IMR-90 (cell line): Measurements from ENCODE around the gene KLHL29. TPM values are rescaled to one million over a fixed set of nuclear protein-coding genes. Genes with fewer than 3 reads are reported as not detected.

Experiments
- ATAC-seq: fragments of 200-7000 bp; cut with Tn5 transposase; 2 replicates; pipeline ENCODE4 v1.9.1; 2020; ENCODE audit warnings: low read depth, mild to moderate bottlenecking, moderate library complexity
- BruUV-seq: library from RNA; stranded (reverse); fragments of 400-500 nt; replicated peaks from 2 replicates; lab custom pipeline; 2021; lab: Mats Ljungman, UMichigan
- CTCF ChIA-PET: fragments of 300-600 bp; formaldehyde crosslinking; extraction: SDS; loops from one replicate; lab custom pipeline; 2021; ENCODE audit warnings: antibody characterized with exemption; lab: Yijun Ruan, JAX
- POLR2A ChIA-PET: fragments of 300-600 bp; sonication (Branson Sonifier 250); formaldehyde crosslinking; loops from one replicate; lab custom pipeline; 2022; ENCODE audit warnings: antibody characterized with exemption; ENCODE audit not compliant: unreplicated experiment; lab: Charles Lee
- DNase-seq: peaks from one replicate; pipeline ENCODE4 v3.0.0; 2013
- H2AFZ ChIP-seq: replicated peaks from 2 replicates; pipeline ENCODE3; 2013; ENCODE audit warnings: low read length, mild to moderate bottlenecking; ENCODE audit not compliant: poor library complexity
- H2AK5ac ChIP-seq: 2 replicates; pipeline ENCODE4 v1.6.1; 2013; ENCODE audit warnings: low read depth, low read length, inconsistent platforms
- H2AK9ac ChIP-seq: replicated peaks from 2 replicates; pipeline ENCODE3; 2013; ENCODE audit warnings: mild to moderate bottlenecking, low read depth, low read length, moderate library complexity; ENCODE audit not compliant: poor library complexity
- H2BK120ac ChIP-seq: 2 replicates; pipeline ENCODE4 v1.6.1; 2013; ENCODE audit warnings: low read depth, low read length, inconsistent platforms
- H2BK15ac ChIP-seq: 3 replicates; pipeline ENCODE4 v1.6.1; 2013; ENCODE audit warnings: low read depth, low read length, inconsistent platforms
- H2BK20ac ChIP-seq: 2 replicates; pipeline ENCODE4 v1.6.1; 2013; ENCODE audit warnings: low read depth, mild to moderate bottlenecking, inconsistent platforms, low read length, moderate library complexity
- H2BK5ac ChIP-seq: 2 replicates; pipeline ENCODE4 v1.6.1; 2013; ENCODE audit warnings: mild to moderate bottlenecking, low read depth, low read length, inconsistent platforms; ENCODE audit not compliant: poor library complexity, severe bottlenecking
- H3K14ac ChIP-seq: replicated peaks from 2 replicates; pipeline ENCODE4 v1.6.1; 2013; ENCODE audit warnings: low read depth, low read length, inconsistent platforms
- H3K18ac ChIP-seq: 2 replicates; pipeline ENCODE4 v1.6.1; 2013; ENCODE audit warnings: low read depth, low read length, control low read depth
- H3K23ac ChIP-seq: 2 replicates; pipeline ENCODE4 v1.6.1; 2013; ENCODE audit warnings: low read depth, low read length, inconsistent platforms
- H3K27ac ChIP-seq: 2 replicates; pipeline ENCODE4 v1.5.1; 2013; ENCODE audit warnings: mild to moderate bottlenecking, control low read depth, low read length; ENCODE audit not compliant: insufficient read depth
- H3K27me3 ChIP-seq: 2 replicates; pipeline ENCODE4 v1.6.1; 2013; ENCODE audit warnings: low read length; ENCODE audit not compliant: control insufficient read depth, insufficient read depth
- H3K36me3 ChIP-seq: 2 replicates; pipeline ENCODE4 v1.6.1; 2013; ENCODE audit warnings: low read length, mixed read lengths; ENCODE audit not compliant: control insufficient read depth, insufficient read depth
- H3K4ac ChIP-seq: 2 replicates; pipeline ENCODE4 v1.6.1; 2013; ENCODE audit warnings: low read depth, low read length, inconsistent platforms
- H3K4me1 ChIP-seq: 2 replicates; pipeline ENCODE4 v1.6.1; 2013; ENCODE audit warnings: low read length, mixed read lengths; ENCODE audit not compliant: control insufficient read depth, insufficient read depth
- H3K4me2 ChIP-seq: 2 replicates; pipeline ENCODE4 v1.6.1; 2013; ENCODE audit warnings: low read depth, mild to moderate bottlenecking, control low read depth, low read length, moderate library complexity
- H3K4me3 ChIP-seq: 2 replicates; pipeline ENCODE4 v1.5.1; 2013; ENCODE audit warnings: low read depth, mild to moderate bottlenecking, control low read depth, low read length, moderate library complexity; ENCODE audit not compliant: insufficient read depth
- H3K56ac ChIP-seq: 2 replicates; pipeline ENCODE4 v1.6.1; 2013; ENCODE audit warnings: low read length, inconsistent platforms; ENCODE audit not compliant: insufficient read depth; ENCODE audit errors: extremely low read depth
- H3K79me1 ChIP-seq, 2 experiments: 2 replicates each; pipeline ENCODE4 v1.6.1; 2013; ENCODE audit warnings: low read length in 2 of 2, inconsistent platforms in 1 of 2, low read depth in 1 of 2
- H3K9ac ChIP-seq: 2 replicates; pipeline ENCODE4 v1.6.1; 2013; ENCODE audit warnings: low read depth, low read length, control low read depth
- H3K9me1 ChIP-seq: 2 replicates; pipeline ENCODE4 v1.6.1; 2013; ENCODE audit warnings: low read length, inconsistent platforms; ENCODE audit not compliant: insufficient read depth
- H3K9me3 ChIP-seq: 2 replicates; pipeline ENCODE4 v1.6.1; 2013; ENCODE audit warnings: low read length; ENCODE audit not compliant: control insufficient read depth, insufficient read depth
- H4K20me1 ChIP-seq: 2 replicates; pipeline ENCODE4 v1.6.1; 2013; ENCODE audit warnings: low read length, inconsistent platforms; ENCODE audit not compliant: insufficient read depth
- H4K5ac ChIP-seq: 2 replicates; pipeline ENCODE4 v1.6.1; 2013; ENCODE audit warnings: mild to moderate bottlenecking, low read depth, low read length, control low read depth
- H4K8ac ChIP-seq, 2 experiments: 2 replicates each; pipeline ENCODE4 v1.6.1; 2013; ENCODE audit warnings: low read depth in 2 of 2, low read length in 2 of 2, control low read depth in 1 of 2, inconsistent platforms in 1 of 2
- H4K91ac ChIP-seq: 2 replicates; pipeline ENCODE4 v1.6.1; 2013; ENCODE audit warnings: low read depth, low read length, inconsistent platforms; ENCODE audit not compliant: insufficient read depth
- CEBPB ChIP-seq: IDR thresholded peaks from 2 replicates; pipeline ENCODE4 v1.6.1; 2012; ENCODE audit warnings: low read depth, low read length, improper control_type of control experiment
- CHD1 ChIP-seq: IDR thresholded peaks from 2 replicates; pipeline ENCODE4 v1.6.1; 2012; ENCODE audit warnings: low read depth, low read length, improper control_type of control experiment
- ELK1 ChIP-seq: fragments of 150-350 bp; IDR thresholded peaks from 2 replicates; pipeline ENCODE4 v1.6.1; 2016; ENCODE audit warnings: low read depth, mild to moderate bottlenecking, low read length, moderate library complexity, borderline replicate concordance
- FOS ChIP-seq: fragments of 150-350 bp; IDR thresholded peaks from 2 replicates; pipeline ENCODE4 v1.6.1; 2016; ENCODE audit warnings: low read depth, low read length
- MAFK ChIP-seq: IDR thresholded peaks from 2 replicates; pipeline ENCODE4 v1.6.1; 2012; ENCODE audit warnings: low read depth, low read length, improper control_type of control experiment
- NFE2L2 ChIP-seq: fragments of 150-350 bp; IDR thresholded peaks from 2 replicates; pipeline ENCODE4 v1.6.1; 2016; ENCODE audit warnings: low read depth, mild to moderate bottlenecking, low read length
- RAD21 ChIP-seq: IDR thresholded peaks from 2 replicates; pipeline ENCODE4 v1.6.1; 2012; ENCODE audit warnings: low read length, improper control_type of control experiment
- RCOR1 ChIP-seq: IDR thresholded peaks from 2 replicates; pipeline ENCODE4 v1.6.1; 2012; ENCODE audit warnings: mild to moderate bottlenecking, low read length, improper control_type of control experiment; ENCODE audit not compliant: insufficient replicate concordance
- WGBS, 2 experiments: methylation state at CpG; one replicate each; pipeline versions ENCODE4 v1.1.5 to v1.1.7; 2013; ENCODE audit warnings: missing lambda C conversion rate in 2 of 2; ENCODE audit not compliant: insufficient read length in 1 of 2; ENCODE audit errors: extremely low coverage in 2 of 2; 5-methylcytosine and 5-hydroxymethylcytosine counted together
- dilution Hi-C: fragments of 300-500 bp; cut with HindIII; formaldehyde crosslinking; loops from one replicate; pipeline ENCODE4 v1.14.3; 2018; ENCODE audit warnings: low sequenced_read_pairs; ENCODE audit not compliant: unreplicated experiment
- in situ Hi-C: fragments of 300-500 bp; cut with MboI; formaldehyde crosslinking; loops from 3 replicates; pipeline ENCODE4 v1.14.3; 2019; ENCODE audit warnings: low sequenced_read_pairs, inconsistent platforms, mixed read lengths
- intact Hi-C: fragments of 100-400 bp; cut with micrococcal nuclease; formaldehyde crosslinking; loops from 2 replicates; pipeline ENCODE4 v1.10.0; 2022
- polyA plus RNA-seq, 3 experiments: library from polyadenylated mRNA; depleted of rRNA; stranded (reverse); fragments of >200 nt; gene quantifications; 2 replicates each; pipeline ENCODE4 v1.2.3, GENCODE V29; 2012; ENCODE audit warnings: low replicate concordance in 1 of 3
- total RNA-seq: library from RNA; depleted of rRNA; stranded (reverse); fragments of >200 nt; gene quantifications from 2 replicates; pipeline ENCODE4 v1.2.3, GENCODE V29; 2012

KLHL29 gene
- total and polyA plus RNA-seq, 2 of the 4 experiments (the other 2 are of a cell fraction) = 2.0 to 8.0 TPM

GRCh38 chr2:23503097-23503496, 118.1 kb downstream of the KLHL29 start:
- intact Hi-C loops (no loop called here), in situ Hi-C loops (no loop called here), dilution Hi-C loops (no loop called here)
- no peak overlapping the region for H4K91ac ChIP-seq
- no TSS peak for BruUV-seq
- H4K20me1 ChIP-seq = peaks cover 3% of the 10 kb centered on the region; the same call in 1 of the 2 replicates
- no peak overlapping the region for H3K27ac ChIP-seq
- no peak overlapping the region for H2BK20ac ChIP-seq
- no peak overlapping the region for H3K18ac ChIP-seq
- no peak overlapping the region for H4K8ac ChIP-seq
- peaks cover 3% of the 10 kb centered on the region; the same call in 1 of the 2 replicates for H3K9me1 ChIP-seq
- no peak overlapping the region for H2BK5ac ChIP-seq
- H3K4me2 ChIP-seq = no peak overlapping the region
- H3K23ac ChIP-seq = no peak overlapping the region
- no peak overlapping the region for H2BK120ac ChIP-seq
- no peak overlapping the region for H2AFZ ChIP-seq
- no peaks in the 10 kb centered on the region for H3K9me3 ChIP-seq
- CTCF ChIA-PET = no interaction called here
- no peak overlapping the region for H3K14ac ChIP-seq
- H3K4ac ChIP-seq = no peak overlapping the region
- DNase-seq (no peak), ATAC-seq (no peak)
- no peak overlapping the region for H2BK15ac ChIP-seq
- H3K4me3 ChIP-seq = no peak overlapping the region
- no peak overlapping the region for H2AK9ac ChIP-seq
- no peak overlapping the region for H4K5ac ChIP-seq
- WGBS, 2 experiments = 88% methylated on average over 5 of the region's 6 CpGs; no CpG with 5 or more reads in 1 of the 2 experiments
- H2AK5ac ChIP-seq = no peak overlapping the region
- H3K56ac ChIP-seq = no peak overlapping the region
- peaks cover 7% of the 10 kb centered on the region; the same call in 1 of the 2 replicates for H3K4me1 ChIP-seq
- no peaks in the 10 kb centered on the region for H3K36me3 ChIP-seq
- peaks cover 0 to 2% of the 10 kb centered on the region in 2 experiments; a peak in 1 of 4 replicates for H3K79me1 ChIP-seq
- POLR2A ChIA-PET = no interaction called here
- TF ChIP-seq RCOR1 = no peak
- no peak for TF ChIP-seq RAD21
- no peak for TF ChIP-seq MAFK
- TF ChIP-seq CEBPB = no peak
- no peak for TF ChIP-seq NFE2L2
- TF ChIP-seq CHD1 = no peak
- no peak for TF ChIP-seq ELK1
- no peak for TF ChIP-seq FOS
- no peaks in the 10 kb centered on the region for H3K27me3 ChIP-seq
- no peak overlapping the region for H3K9ac ChIP-seq
